GM12801 (cell line): ENCODE data around the gene TRIM17.

Experiments used
- CTCF ChIP-seq: IDR thresholded peaks from one replicate; pipeline ENCODE4 v1.5.1; 2011; ENCODE audit warnings: control low read depth; ENCODE audit not compliant: insufficient read length; ENCODE audit errors: extremely low read depth

Gene TRIM17

GRCh38 chr1:228416217-228416933 lies at the start of gene TRIM17:
TSS of gene TRIM17 (minus strand) at chr1:228416861. CDS start at chr1:228415072, 1,789 bp downstream.
- no peak for TF ChIP-seq CTCF

- TF ChIP-seq CTCF = no peak
These were observed 49.0 kb upstream of the TRIM17 start for GRCh38 chr1:228465571-228466146.

GRCh38 chr1:228465141-228465540 lies 48.5 kb upstream of the TRIM17 start:
- no peak for TF ChIP-seq CTCF

GRCh38 chr1:228464487-228464983 lies 47.9 kb upstream of the TRIM17 start:
- TF ChIP-seq CTCF = no peak

- TF ChIP-seq CTCF = no peak
These were observed 47.1 kb upstream of the TRIM17 start for GRCh38 chr1:228463559-228464455.

- no peak for TF ChIP-seq CTCF
These were observed 46.4 kb upstream of the TRIM17 start for GRCh38 chr1:228463009-228463558.

GRCh38 chr1:228462560-228462959 lies 45.9 kb upstream of the TRIM17 start:
- no peak for TF ChIP-seq CTCF
